Prostate gland (tissue), 2 donors: ENCODE measurements around the gene RIC8B. TPM values are rescaled to one million over a fixed set of nuclear protein-coding genes. Genes with fewer than 3 reads are reported as not detected.

Source experiments
- DNase-seq: peaks from one replicate; pipeline ENCODE4 v3.0.0-alpha.2; 2019; ENCODE audit warnings: low spot score
- H3K27ac ChIP-seq, 2 donors: fragments of 200-600 bp; sonication (generic); 2 replicates each; pipeline ENCODE4 v1.5.1; 2017 to 2019
- H3K27me3 ChIP-seq: fragments of 200-600 bp; sonication (generic); replicated peaks from 2 replicates; pipeline ENCODE4 v1.5.1; 2019; ENCODE audit not compliant: insufficient read depth
- H3K36me3 ChIP-seq, 2 donors: fragments of 200-600 bp; sonication (generic); 1 replicate in 1 of 2; 2 replicates in 1 of 2; pipeline versions ENCODE4 v1.5.1 to v1.8.1; 2017 to 2019
- H3K4me1 ChIP-seq: fragments of 200-600 bp; sonication (generic); replicated peaks from 2 replicates; pipeline ENCODE4 v1.5.1; 2019
- H3K4me3 ChIP-seq, 2 donors: fragments of 200-600 bp; sonication (generic); 2 replicates each; pipeline ENCODE4 v1.5.1; 2017 to 2019
- H3K9me3 ChIP-seq: fragments of 200-600 bp; sonication (generic); 2 replicates; pipeline ENCODE4 v1.5.1; 2017
- POLR2A ChIP-seq: fragments of 450-650 bp; IDR thresholded peaks from one replicate; pipeline ENCODE4 v1.6.1; 2016; ENCODE audit warnings: antibody characterized with exemption, mild to moderate bottlenecking
- POLR2AphosphoS5 ChIP-seq: sonication (generic); formaldehyde crosslinking; IDR thresholded peaks from one replicate; pipeline ENCODE4 v1.6.1; 2017; ENCODE audit warnings: antibody characterized with exemption
- WGBS: methylation state at CpG from one replicate; pipeline ENCODE4 v1.1.5; 2018; 5-methylcytosine and 5-hydroxymethylcytosine counted together
- intact Hi-C: fragments of 100-400 bp; cut with DNase I; formaldehyde crosslinking; loops from one replicate; pipeline ENCODE4 v1.14.2; 2022
- total RNA-seq, 2 donors: library from RNA; depleted of rRNA; stranded (reverse); fragments of >200 nt; gene quantifications; one replicate each; pipeline ENCODE4 v1.1.0, GENCODE V29; 2016
- TF ChIP-seq, protein P1 (sequence below), 4 experiments: fragments of 200-600 bp in 2 of 4; fragments of 450-650 bp in 2 of 4; sonication (generic) in 2 of 4; IDR thresholded peaks; 1 replicate in 3 of 4; 2 replicates in 1 of 4; pipeline ENCODE4 v1.5.1; 2016 to 2019; ENCODE audit warnings: antibody characterized with exemption in 4 of 4, mild to moderate bottlenecking in 2 of 4, moderate library complexity in 2 of 4

RIC8B gene
- total RNA-seq, 2 donors from 2014 or later, result 9.2 to 12.4 TPM

DNA sequence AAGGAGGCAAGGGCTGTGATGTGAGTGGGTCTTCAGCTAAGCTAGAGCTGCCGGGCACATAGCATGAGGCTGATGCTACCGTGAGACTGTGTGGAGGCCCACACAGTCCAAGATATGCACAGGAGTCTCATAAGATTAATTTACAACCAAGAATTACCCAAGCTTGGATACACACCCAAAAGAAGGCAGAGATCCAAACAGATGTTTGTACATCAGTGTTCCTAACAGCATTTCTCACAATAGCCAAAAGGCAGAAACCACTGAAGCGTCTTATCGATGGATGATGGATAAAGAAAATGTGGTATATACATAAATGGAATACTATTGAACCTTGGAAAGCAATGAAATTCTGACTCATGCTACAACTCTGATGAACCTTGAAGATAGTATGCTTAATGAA, 40.8 kb upstream of the RIC8B start:
- WGBS, result 75% methylated on average over 4 of the region's 4 CpGs
- Histone ChIP-seq H3K36me3 (no peaks in the 10 kb centered on the region), H3K4me1 (no peaks in the 10 kb centered on the region), H3K4me3 (no peak overlapping the region), H3K9me3 (no peaks in the 10 kb centered on the region), H3K27me3 (no peaks in the 10 kb centered on the region), H3K27ac (no peak overlapping the region)
- DNase-seq, result no peak
- intact Hi-C loops, result no loop called here
- TF ChIP-seq POLR2A (no peak), POLR2AphosphoS5 (no peak)
- TF ChIP-seq, protein P1, sequence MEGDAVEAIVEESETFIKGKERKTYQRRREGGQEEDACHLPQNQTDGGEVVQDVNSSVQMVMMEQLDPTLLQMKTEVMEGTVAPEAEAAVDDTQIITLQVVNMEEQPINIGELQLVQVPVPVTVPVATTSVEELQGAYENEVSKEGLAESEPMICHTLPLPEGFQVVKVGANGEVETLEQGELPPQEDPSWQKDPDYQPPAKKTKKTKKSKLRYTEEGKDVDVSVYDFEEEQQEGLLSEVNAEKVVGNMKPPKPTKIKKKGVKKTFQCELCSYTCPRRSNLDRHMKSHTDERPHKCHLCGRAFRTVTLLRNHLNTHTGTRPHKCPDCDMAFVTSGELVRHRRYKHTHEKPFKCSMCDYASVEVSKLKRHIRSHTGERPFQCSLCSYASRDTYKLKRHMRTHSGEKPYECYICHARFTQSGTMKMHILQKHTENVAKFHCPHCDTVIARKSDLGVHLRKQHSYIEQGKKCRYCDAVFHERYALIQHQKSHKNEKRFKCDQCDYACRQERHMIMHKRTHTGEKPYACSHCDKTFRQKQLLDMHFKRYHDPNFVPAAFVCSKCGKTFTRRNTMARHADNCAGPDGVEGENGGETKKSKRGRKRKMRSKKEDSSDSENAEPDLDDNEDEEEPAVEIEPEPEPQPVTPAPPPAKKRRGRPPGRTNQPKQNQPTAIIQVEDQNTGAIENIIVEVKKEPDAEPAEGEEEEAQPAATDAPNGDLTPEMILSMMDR (IDR thresholded peaks at IDR 0.05), result no peak

DNA sequence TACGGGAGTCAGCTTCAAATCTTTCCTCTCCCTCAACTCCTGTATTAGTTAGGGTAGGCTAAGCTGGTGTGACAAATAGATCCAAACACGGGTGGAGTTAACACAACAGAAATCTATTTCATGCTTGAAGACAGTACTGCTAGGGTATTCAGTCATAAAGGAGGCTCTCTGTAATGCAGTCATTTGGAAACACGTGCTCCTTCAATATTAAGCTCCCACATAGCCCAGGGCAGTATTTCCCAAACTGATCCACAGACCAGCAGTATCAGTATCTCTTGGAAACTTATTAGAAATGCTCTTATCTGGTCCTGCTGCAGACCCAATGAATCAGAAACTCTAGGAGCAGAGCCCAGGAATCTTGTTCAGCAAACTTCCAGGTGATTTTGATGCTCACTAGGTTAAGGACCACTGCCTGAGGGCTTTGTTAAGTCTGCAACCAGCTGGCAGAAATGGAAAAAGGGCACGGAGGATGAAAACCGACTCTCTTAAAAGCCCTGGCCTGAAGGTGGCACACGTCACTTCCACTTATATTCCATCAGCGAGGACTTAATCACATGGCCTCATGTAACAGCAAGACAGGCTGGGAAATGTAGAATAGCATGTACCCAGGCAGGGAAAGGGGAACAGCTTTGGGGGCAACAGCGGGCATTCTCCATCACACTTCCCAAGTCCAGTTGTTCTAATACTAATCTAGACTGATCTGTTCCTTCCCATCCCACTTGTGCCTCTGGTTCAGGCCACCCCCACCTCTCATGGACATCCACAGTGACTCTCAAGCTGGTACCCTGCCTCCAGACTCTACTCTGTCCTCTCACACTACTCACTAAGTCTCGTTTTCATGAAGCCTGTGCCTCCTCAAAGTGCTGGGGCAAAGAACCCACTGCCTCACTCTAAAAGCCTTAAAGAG, 38.2 kb upstream of the RIC8B start:
- Histone ChIP-seq H3K27ac (no peak overlapping the region), H3K4me1 (no peaks in the 10 kb centered on the region), H3K4me3 (no peak overlapping the region), H3K27me3 (no peaks in the 10 kb centered on the region), H3K9me3 (no peaks in the 10 kb centered on the region), H3K36me3 (no peaks in the 10 kb centered on the region)
- intact Hi-C loops, result no loop called here
- WGBS, result 71% methylated on average over 9 of the region's 9 CpGs
- TF ChIP-seq POLR2A (no peak), POLR2AphosphoS5 (no peak)
- TF ChIP-seq, protein P1 (IDR thresholded peaks at IDR 0.05), result no peak
- DNase-seq, result no peak

DNA sequence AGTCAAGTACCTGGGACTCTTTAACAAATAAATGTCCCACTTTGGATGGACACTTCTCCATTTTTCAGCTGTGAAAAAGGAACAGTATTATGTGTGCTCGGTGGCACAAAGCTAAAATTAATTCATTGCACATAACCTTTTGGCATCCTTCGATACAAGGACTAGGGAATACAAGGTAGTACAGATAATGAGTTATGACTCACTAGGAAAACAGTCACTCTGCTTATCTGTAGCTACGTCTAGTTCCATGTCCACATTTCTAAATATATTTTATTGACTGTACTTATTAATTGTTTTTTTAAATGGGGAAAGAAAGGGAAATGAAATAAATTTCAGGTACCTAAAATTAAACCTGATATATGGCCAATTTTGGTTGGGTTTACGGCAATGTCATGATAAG, 35.2 kb upstream of the RIC8B start:
- no peak for DNase-seq
- intact Hi-C loops, result no loop called here
- TF ChIP-seq POLR2AphosphoS5, result peak; percentile 9
- TF ChIP-seq, protein P1 (IDR thresholded peaks at IDR 0.05), result no peak

DNA sequence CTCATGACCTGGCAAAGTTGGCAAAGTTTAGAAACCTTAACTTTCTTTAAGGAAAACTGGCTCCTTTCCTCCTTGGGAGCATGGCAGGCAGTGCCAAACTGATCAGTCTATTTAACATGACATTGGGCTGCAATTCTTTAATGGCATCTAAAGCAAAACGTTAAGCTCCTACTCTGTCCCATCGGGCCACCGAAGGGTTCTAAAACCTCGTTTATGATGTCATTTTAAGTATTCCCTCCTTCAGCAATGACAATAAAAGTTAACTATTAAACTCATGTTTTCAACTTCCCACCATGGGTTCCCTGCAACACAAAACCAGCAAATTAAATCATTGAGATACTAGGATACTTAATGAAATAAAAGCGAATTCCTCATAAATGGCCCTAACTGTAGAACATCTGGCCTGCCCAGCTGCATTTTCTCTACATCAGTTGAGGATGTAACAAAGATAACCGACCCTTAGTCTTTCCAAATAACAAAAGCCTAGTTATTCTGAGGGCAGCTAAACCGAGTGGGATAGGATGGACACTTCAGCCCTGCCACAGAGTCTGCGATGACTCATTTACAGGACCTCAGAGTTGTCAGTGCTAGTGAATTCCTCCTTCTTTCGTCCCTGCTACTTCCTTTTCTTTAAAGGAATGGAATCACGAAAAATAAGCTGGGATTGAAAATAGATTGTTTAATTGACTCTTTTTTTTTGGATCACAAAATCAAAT, 34.5 kb upstream of the RIC8B start:
- Histone ChIP-seq H3K4me3 (no peak overlapping the region), H3K36me3 (no peaks in the 10 kb centered on the region), H3K4me1 (no peaks in the 10 kb centered on the region), H3K27ac (no peak overlapping the region), H3K9me3 (no peaks in the 10 kb centered on the region), H3K27me3 (no peaks in the 10 kb centered on the region)
- TF ChIP-seq POLR2AphosphoS5 (no peak), POLR2A (no peak)
- TF ChIP-seq, protein P1 (IDR thresholded peaks at IDR 0.05), result no peak
- WGBS, result 28% methylated on average over 10 of the region's 10 CpGs
- intact Hi-C loops, result no loop called here
- DNase-seq, result no peak

More for the DNA sequence above, 35.2 kb upstream of the RIC8B start:
- Histone ChIP-seq H3K4me1 (no peaks in the 10 kb centered on the region), H3K27ac (no peak overlapping the region), H3K36me3 (no peaks in the 10 kb centered on the region), H3K27me3 (no peaks in the 10 kb centered on the region), H3K9me3 (no peaks in the 10 kb centered on the region), H3K4me3 (no peak overlapping the region)
- WGBS, result 42% methylated on average over 4 of the region's 4 CpGs
